Measurements from ENCODE around the gene CCL25.

DNA sequence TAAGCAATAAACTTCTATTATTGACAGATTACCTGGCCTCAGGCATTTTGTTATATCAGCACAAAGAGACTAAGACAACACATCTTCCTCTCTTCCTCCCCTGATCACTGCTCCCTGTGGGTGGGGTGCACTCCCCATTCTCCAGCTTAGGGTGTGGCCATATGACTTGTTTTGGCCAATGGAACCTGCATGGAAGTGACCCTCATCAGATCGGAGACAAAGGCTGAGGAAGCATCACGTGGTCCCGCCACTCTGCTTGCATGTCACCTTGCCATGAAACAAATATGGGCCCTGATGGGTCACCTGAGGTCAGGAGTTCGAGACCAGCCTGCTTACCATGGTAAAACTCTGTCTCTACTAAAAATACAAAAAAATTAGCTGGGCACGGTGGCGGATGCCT, 13.7 kb upstream of the CCL25 start:
- TF ChIP-seq POLR2AphosphoS5 (IDR thresholded peaks at IDR 0.05), result no peak
- no peak for TF ChIP-seq POLR2A (IDR thresholded peaks at IDR 0.05)
- TF ChIP-seq EP300 (IDR thresholded peaks at IDR 0.05), result no peak

All from upper lobe of left lung (tissue), 4 donors.